ENCODE measurements around the gene MGA.

The MGA gene

GRCh38 chr15:41660235-41661077 is at the start of gene MGA:
Gene MGA, plus strand, starts transcription at chr15:41660405.
- DNase-seq, result peak; percentile 85

GRCh38 chr15:41620536-41621199 is 39.5 kb upstream of the MGA start:
- peak; percentile 5 for DNase-seq

DNA sequence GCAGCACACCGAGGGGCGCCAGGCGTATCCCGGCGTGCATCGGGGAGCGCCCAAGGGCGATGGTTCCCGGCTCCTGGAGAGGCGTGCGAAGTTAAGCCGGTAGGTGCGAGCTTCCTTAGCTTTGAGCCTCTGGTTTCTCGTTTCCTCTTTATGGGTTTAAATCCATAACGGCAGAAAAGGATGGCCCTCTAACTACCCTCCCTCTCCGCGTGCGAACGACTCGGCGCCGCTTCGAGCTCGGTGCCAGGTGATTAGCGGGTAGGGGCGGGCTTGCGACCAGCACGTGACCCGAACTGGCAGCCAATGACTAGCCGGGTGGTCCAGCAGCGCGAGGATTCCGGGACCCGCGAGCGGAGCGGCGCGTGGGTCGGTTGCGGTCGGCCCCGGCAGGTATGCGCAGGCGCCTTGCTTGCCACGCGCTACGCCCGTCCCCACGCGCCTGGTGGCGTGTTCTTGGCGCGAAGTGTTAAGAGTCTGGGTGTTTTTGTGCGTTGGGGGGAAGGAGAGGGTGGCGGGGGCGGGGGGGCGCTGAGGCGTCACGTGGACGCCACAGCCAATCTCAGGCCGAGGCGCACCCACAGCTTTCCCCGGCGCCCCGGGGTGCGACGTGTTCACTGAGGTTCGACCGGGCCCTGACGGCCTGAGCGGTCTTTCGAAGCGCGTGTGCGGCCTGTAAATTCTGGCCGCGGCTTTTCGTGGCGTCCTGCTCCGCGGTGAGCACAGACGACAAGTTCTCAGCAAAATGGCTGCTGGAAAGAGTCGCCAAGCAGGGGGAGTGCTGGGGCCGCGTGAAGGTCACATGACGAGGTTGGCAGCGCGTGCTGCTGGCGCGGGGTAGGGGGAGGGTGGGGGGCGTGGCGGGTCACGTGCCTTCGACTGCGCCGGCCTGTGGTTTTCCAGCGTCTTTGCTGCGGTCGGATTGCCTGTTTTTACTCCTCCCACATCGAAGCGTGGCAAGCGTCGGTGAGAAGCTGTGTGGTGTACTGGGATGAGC is 38.7 kb upstream of the MGA start:
- DNase-seq, result peak; percentile 80

- DNase-seq, result no peak
Measured at GRCh38 chr15:41622901-41623300, 37.3 kb upstream of the MGA start.

DNA sequence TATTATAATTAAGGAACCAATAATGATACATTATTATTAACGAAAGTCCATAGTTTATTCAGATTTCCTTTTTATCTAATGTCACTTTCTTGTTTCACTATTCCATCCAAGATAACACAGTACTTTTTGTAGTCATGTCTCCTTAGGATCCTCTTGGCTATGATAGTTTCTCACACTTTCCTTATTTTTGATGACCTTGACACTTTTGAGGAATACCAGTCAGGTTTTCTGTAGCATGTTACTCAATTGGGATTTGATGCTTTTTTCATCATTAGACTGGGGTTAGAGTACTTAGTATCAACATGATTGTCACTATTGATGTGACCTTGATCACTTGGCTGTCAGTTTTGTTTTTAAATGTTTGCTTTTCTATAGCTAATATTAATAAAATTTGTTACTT is 33.0 kb upstream of the MGA start:
- DNase-seq, result no peak

DNA sequence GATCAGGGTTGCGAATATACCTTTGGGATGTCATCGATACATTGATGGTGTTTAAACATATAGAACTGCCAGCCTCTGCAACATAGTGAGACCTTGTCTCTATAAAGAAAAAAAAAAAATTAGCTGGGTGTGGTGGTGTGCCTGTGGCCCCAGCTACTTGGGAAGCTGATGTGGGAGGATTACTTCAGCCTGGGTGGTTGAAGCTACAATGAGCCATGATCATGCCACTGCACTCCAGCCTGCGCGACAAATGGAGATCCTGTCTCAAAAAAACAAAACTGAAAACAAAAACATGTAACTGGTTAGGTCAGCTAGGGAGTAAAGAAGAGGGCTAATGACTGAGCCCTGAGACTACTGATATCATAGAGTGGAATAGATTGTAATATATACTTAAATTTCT is 30.7 kb upstream of the MGA start:
- no peak for DNase-seq

- DNase-seq, result no peak
Measured at GRCh38 chr15:41629883-41630282, 30.3 kb upstream of the MGA start.

DNA sequence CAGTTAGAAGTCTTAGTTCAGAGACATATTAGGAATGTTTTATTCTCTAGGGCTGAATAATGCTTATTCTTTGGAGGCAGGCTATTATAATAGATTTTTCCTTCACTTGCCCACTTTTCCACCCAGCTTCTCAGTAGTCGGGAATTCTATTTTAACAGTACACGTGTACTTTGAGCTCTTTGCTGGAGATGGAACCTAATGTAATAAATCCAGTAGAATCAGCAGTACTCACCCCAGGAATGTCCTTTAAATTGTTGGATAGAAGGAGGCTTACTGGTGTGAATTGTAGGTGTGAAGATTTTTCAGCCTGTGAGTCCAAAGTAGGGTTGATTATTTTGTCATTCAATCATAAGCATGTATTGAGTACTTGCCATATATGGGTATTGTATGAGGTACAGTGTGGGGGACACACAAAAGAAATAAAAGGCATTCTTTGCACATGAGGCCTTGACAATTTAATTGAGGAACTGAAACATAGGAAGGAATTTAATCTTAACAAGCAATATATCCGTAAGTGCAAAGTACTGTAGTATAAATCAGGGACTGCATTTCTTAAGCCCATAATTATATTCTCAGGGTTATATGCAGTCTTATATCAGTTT is 29.5 kb upstream of the MGA start:
- no peak for DNase-seq

GRCh38 chr15:41631880-41632470 is 28.2 kb upstream of the MGA start:
- DNase-seq, result no peak

DNA sequence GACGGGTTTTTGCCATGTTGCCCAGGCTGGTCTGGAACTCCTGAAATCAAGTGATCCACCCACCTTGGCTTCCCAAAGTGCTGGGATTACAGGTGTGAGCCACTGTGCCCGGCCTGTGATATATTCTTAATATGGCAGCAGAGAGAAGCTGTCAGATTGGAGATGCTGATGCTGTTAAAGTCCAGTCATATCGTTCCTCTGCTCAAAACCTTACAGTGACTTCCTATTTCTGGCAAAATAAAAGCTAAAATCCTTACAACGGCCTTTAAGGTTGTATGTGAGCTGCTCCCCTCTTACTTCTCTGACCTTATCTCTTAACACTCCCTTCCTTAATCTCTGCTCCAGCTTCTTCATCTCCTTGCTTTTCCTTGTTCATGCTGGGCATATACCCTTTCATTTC is 26.6 kb upstream of the MGA start:
- DNase-seq, result no peak

DNA sequence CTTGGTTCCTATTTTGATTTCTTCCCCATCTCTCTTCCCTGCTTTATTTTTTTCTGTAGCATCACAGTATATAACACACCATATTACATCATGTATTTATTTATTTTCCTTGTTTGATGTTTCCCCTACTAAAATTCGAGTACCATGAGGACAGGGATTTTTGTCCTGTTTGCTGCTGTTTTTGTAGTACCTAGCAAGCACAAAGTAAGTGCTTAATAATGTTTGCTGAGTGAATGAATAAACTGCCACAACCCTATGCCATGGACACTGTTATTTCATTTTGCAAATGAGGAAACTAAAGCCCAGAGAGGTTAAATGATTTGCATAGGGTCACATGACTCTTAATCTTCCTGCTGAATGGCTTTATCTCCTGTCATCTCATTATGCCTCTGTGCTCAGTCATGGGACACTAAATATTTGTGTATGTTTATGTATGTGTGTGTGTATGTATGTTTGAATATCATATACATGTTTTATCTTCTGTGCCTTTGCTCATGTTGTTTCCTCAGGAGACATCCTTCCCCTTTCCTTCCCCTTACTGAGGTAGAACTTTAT is 26.1 kb upstream of the MGA start:
- DNase-seq, result no peak

DNA sequence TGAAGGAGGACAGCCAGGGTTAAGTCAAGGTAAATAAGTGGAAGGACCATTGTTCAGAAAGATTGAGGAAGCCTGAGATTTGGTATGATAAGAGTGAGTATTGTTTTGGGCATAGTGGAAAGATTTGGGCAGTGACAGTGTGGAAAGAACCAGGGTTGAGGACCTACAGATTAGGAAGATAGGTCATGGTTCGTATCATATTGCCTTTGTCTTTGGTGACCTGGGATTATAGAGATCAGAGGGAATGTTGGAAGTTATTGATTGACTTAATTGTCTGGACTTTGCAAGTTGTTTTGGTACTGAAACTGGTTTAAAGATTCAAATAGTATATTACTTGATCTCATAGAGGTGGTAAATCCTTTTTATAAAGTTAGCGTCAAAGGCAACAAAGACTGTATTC is 23.1 kb upstream of the MGA start:
- no peak for DNase-seq

- no peak for DNase-seq
Measured at GRCh38 chr15:41640985-41641384, 19.2 kb upstream of the MGA start.

- no peak for DNase-seq
Measured at GRCh38 chr15:41647262-41647661, 12.9 kb upstream of the MGA start.

GRCh38 chr15:41648097-41648496 is 12.1 kb upstream of the MGA start:
- DNase-seq, result no peak

DNA sequence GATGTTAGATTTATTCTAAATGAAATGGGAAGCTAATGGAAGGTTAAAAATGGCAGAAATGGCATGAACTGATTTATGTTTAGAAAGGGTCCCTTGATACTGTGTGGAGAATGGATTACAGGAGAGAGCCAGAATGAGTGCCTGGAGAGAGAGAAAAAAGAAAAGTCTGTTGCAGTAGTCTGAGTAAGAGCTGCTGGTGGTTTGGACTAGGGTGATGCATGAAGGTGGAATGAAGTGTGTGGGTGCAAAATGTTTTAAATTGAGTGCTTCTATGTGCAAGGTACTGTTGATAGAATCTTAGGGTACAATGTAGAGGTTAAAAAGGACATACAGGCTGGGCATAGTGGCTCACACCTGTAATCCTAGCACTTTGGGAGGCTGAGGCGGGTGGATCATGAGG is 11.4 kb upstream of the MGA start:
- no peak for DNase-seq

DNA sequence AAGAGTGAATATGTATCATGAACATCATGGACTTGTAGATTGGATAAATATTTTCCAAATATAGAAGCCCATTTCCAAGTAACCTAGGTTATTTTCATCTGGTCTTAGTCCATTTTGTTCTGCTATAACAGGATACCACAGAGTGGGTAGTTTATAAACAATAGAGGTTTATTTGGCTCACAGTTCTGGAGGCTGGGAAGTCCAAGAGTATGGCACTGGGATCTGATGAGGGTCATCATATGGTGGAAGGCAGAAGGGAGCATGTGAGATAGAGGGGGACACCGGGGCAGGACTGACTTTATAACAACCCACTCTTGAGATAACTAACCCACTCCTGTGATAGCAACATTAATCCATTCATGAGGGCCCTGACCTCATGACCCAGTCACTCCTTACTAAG is 9.4 kb upstream of the MGA start:
- DNase-seq, result no peak

- DNase-seq, result no peak
Measured at GRCh38 chr15:41651373-41651772, 8.8 kb upstream of the MGA start.

DNA sequence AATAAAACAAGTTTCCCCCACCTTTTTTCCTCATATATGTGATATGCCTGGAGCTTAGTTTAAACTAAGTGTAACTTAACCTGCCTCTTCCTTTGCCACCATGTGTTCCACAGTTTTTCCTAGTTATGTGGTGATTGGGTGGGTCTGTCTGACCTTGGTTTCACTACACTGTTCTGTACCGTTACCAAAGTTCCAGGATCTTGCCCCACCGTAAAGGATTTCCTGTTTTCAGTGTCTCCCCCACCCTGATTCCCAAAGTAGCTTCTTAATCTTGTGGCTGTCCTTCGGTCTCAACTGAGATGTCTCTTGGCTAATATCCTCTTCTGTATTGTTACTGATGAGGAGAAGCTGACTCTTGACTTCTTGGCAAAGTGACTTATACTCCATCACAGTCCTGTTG is 6.4 kb upstream of the MGA start:
- DNase-seq, result no peak

DNA sequence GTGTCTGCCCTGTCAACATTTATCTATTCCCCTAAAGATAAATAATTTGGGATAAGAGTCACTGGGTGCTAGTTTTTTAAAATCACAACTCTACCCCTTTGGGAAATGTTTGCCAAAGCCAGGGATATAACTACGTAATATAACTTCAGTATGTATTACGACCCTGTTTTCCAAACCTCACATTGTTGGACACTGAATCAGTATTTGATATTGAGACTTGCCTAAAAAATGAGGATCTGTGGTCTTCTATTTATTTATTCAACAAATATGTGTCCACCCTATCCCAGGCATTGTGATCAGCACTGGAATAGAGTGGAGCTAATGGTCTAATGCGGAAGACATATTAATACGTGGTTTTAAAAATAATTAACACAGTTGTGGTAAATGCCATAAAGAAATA is 4.5 kb upstream of the MGA start:
- DNase-seq, result no peak

DNA sequence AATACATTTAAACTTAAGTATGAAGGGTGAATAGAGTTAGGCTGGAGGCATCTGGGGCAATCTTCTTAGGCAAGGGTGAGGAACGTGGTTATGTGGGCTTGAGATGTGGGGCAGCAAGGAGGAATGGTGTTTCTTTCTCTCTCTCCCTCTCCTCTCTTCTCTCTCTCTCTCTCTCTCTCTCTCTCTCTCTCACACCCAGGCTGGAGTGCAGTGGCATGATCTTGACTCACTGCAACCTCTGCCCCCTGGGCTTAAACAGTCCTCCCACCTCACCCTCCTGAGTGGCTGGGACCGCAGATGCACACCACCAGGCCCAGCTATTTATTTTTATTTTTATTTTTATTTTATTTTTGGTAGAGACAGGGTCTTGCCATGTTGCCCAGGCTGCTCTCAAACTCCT is 4.0 kb upstream of the MGA start:
- no peak for DNase-seq

DNA sequence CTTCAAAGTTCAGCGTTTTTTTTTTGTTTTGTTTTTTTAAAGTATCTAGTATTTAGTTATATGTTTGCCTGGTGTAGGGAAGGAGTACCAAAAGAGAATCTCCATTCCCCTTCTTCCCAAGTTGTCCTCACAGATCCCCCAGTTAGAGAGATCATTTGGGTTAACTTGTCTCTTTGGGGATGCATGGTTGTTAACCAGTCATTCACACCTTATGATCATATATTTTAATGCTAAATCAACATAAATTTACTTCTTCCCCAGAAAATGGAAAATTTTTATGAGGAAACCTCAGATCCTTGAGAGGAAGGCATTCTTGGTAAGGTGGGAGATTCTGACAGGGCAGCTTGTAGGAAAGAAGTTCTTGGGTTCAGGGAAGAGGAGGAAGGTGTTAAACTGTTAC is 1.5 kb upstream of the MGA start:
- DNase-seq, result no peak
